ENCODE data around the gene MBOAT2. TPM values are rescaled to one million over a fixed set of nuclear protein-coding genes. Genes with fewer than 3 reads are reported as not detected.

Gene MBOAT2
- polyA plus RNA-seq, 3 donors: 5.1 to 9.0 (median 5.5) TPM

GRCh38 chr2:8923183-8923582 is 80.3 kb downstream of the MBOAT2 start:
- Mint-ChIP-seq H3K4me1 (no peaks in the 10 kb centered on the region), H3K9me3 (peaks cover 0 to 2% (median 0%) of the 10 kb centered on the region in 7 donors), H3K36me3 (peaks cover 31 to 45% of the 10 kb centered on the region in 2 donors), H3K4me3 (no peak overlapping the region), H3K27ac (peak overlapping the region in 1 of 7 donors; percentile 31), H3K27me3 (ENCODE audit: low read depth in 3 of 3) (peaks cover 0 to 2% (median 0%) of the 10 kb centered on the region in 3 donors)
- intact Hi-C loops (cut with micrococcal nuclease): no loop called here
- H3K9ac ChIP-seq (ENCODE audit: insufficient read depth, low read length, poor library complexity, severe bottlenecking): no peak overlapping the region
- H2AFZ ChIP-seq (ENCODE audit: insufficient read depth, low read depth, low read length, poor library complexity, severe bottlenecking): no peak overlapping the region
- H3K4me3 ChIP-seq (replicated peaks in 1 of 3; ENCODE audit: low read depth in 2 of 3, low read length in 3 of 3): no peak overlapping the region
- H3K36me3 ChIP-seq (replicated peaks in 1 of 2; ENCODE audit: control insufficient read depth in 1 of 2, insufficient read depth in 2 of 2, low read length in 2 of 2): peaks cover 0 to 18% of the 10 kb centered on the region in 2 donors
- TF ChIP-seq, protein P1, sequence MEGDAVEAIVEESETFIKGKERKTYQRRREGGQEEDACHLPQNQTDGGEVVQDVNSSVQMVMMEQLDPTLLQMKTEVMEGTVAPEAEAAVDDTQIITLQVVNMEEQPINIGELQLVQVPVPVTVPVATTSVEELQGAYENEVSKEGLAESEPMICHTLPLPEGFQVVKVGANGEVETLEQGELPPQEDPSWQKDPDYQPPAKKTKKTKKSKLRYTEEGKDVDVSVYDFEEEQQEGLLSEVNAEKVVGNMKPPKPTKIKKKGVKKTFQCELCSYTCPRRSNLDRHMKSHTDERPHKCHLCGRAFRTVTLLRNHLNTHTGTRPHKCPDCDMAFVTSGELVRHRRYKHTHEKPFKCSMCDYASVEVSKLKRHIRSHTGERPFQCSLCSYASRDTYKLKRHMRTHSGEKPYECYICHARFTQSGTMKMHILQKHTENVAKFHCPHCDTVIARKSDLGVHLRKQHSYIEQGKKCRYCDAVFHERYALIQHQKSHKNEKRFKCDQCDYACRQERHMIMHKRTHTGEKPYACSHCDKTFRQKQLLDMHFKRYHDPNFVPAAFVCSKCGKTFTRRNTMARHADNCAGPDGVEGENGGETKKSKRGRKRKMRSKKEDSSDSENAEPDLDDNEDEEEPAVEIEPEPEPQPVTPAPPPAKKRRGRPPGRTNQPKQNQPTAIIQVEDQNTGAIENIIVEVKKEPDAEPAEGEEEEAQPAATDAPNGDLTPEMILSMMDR (IDR thresholded peaks at IDR 0.05): no peak
- H3K27me3 ChIP-seq (ENCODE audit: control insufficient read depth in 2 of 2, insufficient read depth in 2 of 2, low read length in 2 of 2): no peaks in the 10 kb centered on the region
- no peaks in the 10 kb centered on the region for H3K79me2 ChIP-seq (ENCODE audit: insufficient read depth, low read length)
- H3K4me2 ChIP-seq (replicated peaks; ENCODE audit: extremely low read depth, low read length, poor library complexity, severe bottlenecking): no peak overlapping the region
- H3K9me3 ChIP-seq (replicated peaks in 1 of 2; ENCODE audit: control insufficient read depth in 1 of 2, insufficient read depth in 1 of 2, low read length in 2 of 2): no peaks in the 10 kb centered on the region
- no peaks in the 10 kb centered on the region for H3K4me1 ChIP-seq (ENCODE audit: control insufficient read depth in 1 of 2, insufficient read depth in 2 of 2, low read length in 2 of 2)
- no peak overlapping the region for H3K27ac ChIP-seq (ENCODE audit: low read depth in 1 of 2, low read length in 2 of 2)
- no peak for DNase-seq
- WGBS (ENCODE audit: insufficient coverage): 100% methylated on average over 1 of the region's 1 CpG
- H4K20me1 ChIP-seq (ENCODE audit: insufficient read depth, low read length): no peaks in the 10 kb centered on the region

- Mint-ChIP-seq H3K36me3 (peaks cover 23 to 41% of the 10 kb centered on the region in 2 donors), H3K4me3 (no peak overlapping the region), H3K4me1 (no peaks in the 10 kb centered on the region), H3K9me3 (peaks cover 0 to 2% (median 0%) of the 10 kb centered on the region in 7 donors), H3K27me3 (ENCODE audit: low read depth in 3 of 3) (peaks cover 0 to 2% (median 0%) of the 10 kb centered on the region in 3 donors), H3K27ac (no peak overlapping the region)
- Histone ChIP-seq H3K4me1 (ENCODE audit: control insufficient read depth in 1 of 2, insufficient read depth in 2 of 2, low read length in 2 of 2) (no peaks in the 10 kb centered on the region), H3K79me2 (ENCODE audit: insufficient read depth, low read length) (no peaks in the 10 kb centered on the region), H3K27ac (ENCODE audit: low read depth in 1 of 2, low read length in 2 of 2) (no peak overlapping the region), H3K27me3 (ENCODE audit: control insufficient read depth in 2 of 2, insufficient read depth in 2 of 2, low read length in 2 of 2) (no peaks in the 10 kb centered on the region), H2AFZ (ENCODE audit: insufficient read depth, low read depth, low read length, poor library complexity, severe bottlenecking) (no peak overlapping the region), H4K20me1 (ENCODE audit: insufficient read depth, low read length) (no peaks in the 10 kb centered on the region), H3K4me3 (replicated peaks in 1 of 3; ENCODE audit: low read depth in 2 of 3, low read length in 3 of 3) (no peak overlapping the region), H3K9ac (ENCODE audit: insufficient read depth, low read length, poor library complexity, severe bottlenecking) (no peak overlapping the region), H3K9me3 (replicated peaks in 1 of 2; ENCODE audit: control insufficient read depth in 1 of 2, insufficient read depth in 1 of 2, low read length in 2 of 2) (no peaks in the 10 kb centered on the region), H3K4me2 (replicated peaks; ENCODE audit: extremely low read depth, low read length, poor library complexity, severe bottlenecking) (no peak overlapping the region), H3K36me3 (replicated peaks in 1 of 2; ENCODE audit: control insufficient read depth in 1 of 2, insufficient read depth in 2 of 2, low read length in 2 of 2) (peaks cover 0 to 18% of the 10 kb centered on the region in 2 donors)
- TF ChIP-seq, protein P1 (IDR thresholded peaks at IDR 0.05): no peak
- intact Hi-C loops (cut with micrococcal nuclease): no loop called here
- DNase-seq: no peak
- WGBS (ENCODE audit: insufficient coverage): 100% methylated on average over 2 of the region's 3 CpGs
These were observed 81.1 kb downstream of the MBOAT2 start for GRCh38 chr2:8922431-8922830.

All from CD14-positive monocyte (primary cell).